ENCODE data around the gene TNPO2.

DNA sequence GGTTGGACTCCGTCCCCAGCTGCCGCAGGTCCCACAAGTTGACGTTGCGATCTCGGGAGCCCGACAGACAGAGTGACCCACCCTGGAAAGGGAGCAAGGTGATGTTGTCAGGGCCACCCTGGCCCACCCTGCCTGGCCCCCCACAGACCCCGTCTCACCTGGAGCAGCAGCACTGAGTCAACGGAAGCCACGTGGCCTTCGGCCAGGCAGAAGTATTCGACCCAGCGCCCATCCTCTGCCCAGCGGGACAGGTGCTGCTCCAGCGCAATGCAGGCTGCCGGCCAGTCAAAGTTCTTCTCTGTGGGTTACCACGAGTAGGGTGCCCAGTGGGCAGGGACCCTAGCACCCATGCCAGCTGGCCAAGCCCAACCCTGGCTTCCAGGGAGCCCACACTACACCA, 29.1 kb downstream of the TNPO2 start:
- TF ChIP-seq, protein P1, sequence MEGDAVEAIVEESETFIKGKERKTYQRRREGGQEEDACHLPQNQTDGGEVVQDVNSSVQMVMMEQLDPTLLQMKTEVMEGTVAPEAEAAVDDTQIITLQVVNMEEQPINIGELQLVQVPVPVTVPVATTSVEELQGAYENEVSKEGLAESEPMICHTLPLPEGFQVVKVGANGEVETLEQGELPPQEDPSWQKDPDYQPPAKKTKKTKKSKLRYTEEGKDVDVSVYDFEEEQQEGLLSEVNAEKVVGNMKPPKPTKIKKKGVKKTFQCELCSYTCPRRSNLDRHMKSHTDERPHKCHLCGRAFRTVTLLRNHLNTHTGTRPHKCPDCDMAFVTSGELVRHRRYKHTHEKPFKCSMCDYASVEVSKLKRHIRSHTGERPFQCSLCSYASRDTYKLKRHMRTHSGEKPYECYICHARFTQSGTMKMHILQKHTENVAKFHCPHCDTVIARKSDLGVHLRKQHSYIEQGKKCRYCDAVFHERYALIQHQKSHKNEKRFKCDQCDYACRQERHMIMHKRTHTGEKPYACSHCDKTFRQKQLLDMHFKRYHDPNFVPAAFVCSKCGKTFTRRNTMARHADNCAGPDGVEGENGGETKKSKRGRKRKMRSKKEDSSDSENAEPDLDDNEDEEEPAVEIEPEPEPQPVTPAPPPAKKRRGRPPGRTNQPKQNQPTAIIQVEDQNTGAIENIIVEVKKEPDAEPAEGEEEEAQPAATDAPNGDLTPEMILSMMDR (IDR thresholded peaks at IDR 0.05; ENCODE audit: low read depth, low read length), result no peak
- TF ChIP-seq EZH2phosphoT487 (IDR thresholded peaks at IDR 0.05; ENCODE audit: low read depth), result no peak

All from OCI-LY3 (cell line).